HG03135 (cell line): ENCODE measurements around the gene ZNF12.

ENCODE experiments used
- ATAC-seq: cut with Tn5 transposase; IDR thresholded peaks from one replicate; pipeline ENCODE4 v1.9.1; 2021; ENCODE audit warnings: mild to moderate bottlenecking, moderate library complexity; ENCODE audit not compliant: unreplicated experiment

The ZNF12 gene

GRCh38 chr7:6648066-6648814 lies 58.5 kb downstream of the ZNF12 start:
- ATAC-seq, result no peak

- ATAC-seq, result no peak
These were observed 59.2 kb downstream of the ZNF12 start for GRCh38 chr7:6647541-6647940.

- no peak for ATAC-seq
These were observed 59.7 kb downstream of the ZNF12 start for GRCh38 chr7:6647080-6647479.

GRCh38 chr7:6646465-6646864 lies 60.3 kb downstream of the ZNF12 start:
- no peak for ATAC-seq

GRCh38 chr7:6644728-6645127 lies 62.0 kb downstream of the ZNF12 start:
- ATAC-seq, result no peak

DNA sequence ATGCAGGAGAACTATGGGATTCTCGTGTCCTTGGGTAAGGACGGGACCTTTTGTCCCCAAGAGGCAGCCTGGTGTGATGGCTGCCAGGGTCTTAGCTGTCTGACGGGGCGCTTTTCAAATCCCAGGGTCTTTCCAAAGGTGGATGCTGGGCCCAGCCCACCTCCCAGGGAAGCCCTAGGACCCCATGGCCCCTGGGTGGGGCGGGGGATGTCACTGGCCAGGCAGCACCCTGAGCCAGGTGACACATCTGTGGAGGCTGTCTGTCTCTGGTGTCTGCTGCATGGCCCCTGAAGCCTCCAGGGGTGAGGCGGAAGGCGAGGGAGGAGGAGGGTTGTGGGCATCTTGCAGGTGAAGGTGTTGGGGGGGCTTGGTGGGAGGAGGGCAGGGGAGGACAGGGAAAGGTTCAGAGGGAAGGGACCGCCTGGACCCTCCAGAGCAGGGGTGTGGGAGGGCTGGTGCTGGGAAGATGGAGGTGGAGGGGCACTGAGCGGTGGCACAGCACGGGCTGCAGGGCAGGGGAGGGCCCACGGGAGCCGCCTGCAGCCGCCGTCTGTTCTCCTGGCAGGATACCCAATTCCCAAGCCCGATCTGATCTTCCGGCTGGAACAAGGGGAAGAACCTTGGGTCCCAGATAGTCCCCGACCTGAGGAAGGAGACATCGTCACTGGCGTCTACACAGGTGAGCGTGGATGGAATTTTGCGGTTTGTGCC lies 62.7 kb downstream of the ZNF12 start:
- ATAC-seq, result no peak

DNA sequence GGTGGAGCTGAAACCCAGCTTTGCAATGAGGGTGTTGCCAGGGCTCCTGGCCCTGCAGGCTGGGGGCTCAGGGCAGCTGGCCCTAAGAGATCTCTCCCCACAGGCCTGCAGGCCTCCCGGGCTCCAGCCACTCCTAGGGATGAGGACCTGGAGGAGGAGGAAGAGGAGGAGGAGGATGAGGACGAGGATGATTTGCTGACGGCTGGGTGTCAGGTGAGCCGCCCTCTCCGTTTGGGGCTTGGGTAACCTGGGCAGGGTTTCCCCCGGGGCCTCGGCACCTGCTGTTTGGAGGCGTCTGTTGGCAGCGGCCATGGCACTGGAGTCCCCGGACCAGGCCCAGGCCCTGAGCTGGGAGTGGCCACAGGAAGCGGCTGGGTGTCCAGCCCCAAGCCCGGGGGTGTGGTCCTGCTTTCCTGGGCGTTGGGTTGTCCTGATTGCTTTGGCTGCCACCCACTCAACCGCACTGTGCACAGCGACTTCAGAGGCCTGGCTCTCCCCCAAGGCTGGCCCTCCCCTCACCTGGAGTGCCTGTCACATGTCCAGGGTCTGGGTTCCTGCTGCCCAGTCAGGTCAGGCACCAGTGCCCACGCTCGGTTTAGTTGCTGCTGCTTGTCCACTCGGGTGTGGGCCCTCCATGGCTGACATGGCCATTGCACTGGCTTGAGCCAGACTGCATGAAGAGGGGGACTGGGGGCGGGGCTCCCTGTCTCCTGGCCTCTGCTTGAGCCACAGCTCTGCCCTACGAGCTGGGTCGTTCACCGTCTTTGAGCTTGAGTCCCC lies 63.7 kb downstream of the ZNF12 start:
- no peak for ATAC-seq

DNA sequence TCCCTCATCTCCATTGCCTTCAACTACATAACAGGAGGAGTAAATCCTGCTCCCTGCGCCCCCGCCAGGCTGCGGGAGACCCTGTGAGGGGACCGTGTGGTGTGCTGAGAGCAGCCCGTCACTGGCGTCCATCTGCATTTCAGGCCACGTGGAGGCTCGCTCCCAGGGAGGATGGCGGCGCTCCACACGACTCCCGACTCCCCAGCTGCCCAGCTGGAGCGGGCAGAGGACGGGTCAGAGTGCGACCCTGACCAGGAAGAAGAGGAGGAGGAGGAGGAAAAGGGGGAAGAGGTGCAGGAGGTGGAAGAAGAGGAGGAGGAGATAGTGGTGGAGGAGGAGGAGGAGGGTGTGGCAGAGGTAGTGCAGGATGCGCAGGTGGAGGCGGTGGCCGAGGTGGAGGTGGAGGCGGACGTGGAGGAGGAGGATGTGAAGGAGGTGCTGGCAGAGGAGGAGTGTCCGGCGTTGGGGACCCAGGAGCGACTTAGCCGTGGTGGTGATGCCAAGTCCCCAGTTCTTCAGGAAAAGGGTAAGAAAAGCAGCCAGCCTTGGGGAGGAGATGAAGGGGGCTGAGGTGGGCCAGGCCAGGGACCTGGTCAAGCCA lies 64.4 kb downstream of the ZNF12 start:
- no peak for ATAC-seq

- ATAC-seq, result no peak
These were observed 65.3 kb downstream of the ZNF12 start for GRCh38 chr7:6641305-6642035.

- ATAC-seq, result no peak
These were observed 66.5 kb downstream of the ZNF12 start for GRCh38 chr7:6640246-6640721.

- no peak for ATAC-seq
These were observed 67.1 kb downstream of the ZNF12 start for GRCh38 chr7:6639627-6640026.

GRCh38 chr7:6639032-6639431 lies 67.7 kb downstream of the ZNF12 start:
- ATAC-seq, result no peak
